Measurements from ENCODE around the gene SKAP1. TPM values are rescaled to one million over a fixed set of nuclear protein-coding genes. Genes with fewer than 3 reads are reported as not detected.

The SKAP1 gene
- total and polyA plus RNA-seq, 12 donors = 3.2 to 117 (median 10.7) TPM

DNA sequence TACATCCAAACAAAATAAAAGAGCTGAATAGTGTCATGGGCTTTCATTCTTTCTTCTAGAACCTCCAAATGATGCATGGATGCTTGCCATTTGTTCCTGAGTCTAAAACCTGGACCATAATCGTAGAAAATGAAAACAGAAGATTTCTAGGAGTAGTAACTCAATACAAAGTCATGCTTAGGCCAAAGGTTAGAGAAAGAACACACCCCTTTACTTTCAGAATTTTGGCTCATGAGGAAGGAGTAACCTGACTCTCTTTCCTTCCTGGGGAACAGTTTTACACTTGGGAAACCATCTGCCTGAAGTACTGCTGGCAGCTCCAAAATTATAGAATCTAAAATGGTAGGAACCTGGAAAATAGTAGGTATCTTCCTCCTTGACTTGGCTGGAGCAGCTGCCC lies 185.2 kb downstream of the SKAP1 start:
- Histone ChIP-seq H3K4me1 (replicated peaks in 1 of 2) (peaks cover 2 to 39% of the 10 kb centered on the region in 2 donors), H3K36me3 (replicated peaks in 1 of 2) (no peaks in the 10 kb centered on the region), H3K27ac (peak overlapping the region in 1 of 5 donors; percentile 20), H3K4me3 (no peak overlapping the region), H3K9me3 (replicated peaks in 1 of 3) (no peaks in the 10 kb centered on the region), H3K27me3 (no peaks in the 10 kb centered on the region)
- no peak for DNase-seq
- no peak for TF ChIP-seq POLR2A (IDR thresholded peaks at IDR 0.05)
- TF ChIP-seq, protein P1, sequence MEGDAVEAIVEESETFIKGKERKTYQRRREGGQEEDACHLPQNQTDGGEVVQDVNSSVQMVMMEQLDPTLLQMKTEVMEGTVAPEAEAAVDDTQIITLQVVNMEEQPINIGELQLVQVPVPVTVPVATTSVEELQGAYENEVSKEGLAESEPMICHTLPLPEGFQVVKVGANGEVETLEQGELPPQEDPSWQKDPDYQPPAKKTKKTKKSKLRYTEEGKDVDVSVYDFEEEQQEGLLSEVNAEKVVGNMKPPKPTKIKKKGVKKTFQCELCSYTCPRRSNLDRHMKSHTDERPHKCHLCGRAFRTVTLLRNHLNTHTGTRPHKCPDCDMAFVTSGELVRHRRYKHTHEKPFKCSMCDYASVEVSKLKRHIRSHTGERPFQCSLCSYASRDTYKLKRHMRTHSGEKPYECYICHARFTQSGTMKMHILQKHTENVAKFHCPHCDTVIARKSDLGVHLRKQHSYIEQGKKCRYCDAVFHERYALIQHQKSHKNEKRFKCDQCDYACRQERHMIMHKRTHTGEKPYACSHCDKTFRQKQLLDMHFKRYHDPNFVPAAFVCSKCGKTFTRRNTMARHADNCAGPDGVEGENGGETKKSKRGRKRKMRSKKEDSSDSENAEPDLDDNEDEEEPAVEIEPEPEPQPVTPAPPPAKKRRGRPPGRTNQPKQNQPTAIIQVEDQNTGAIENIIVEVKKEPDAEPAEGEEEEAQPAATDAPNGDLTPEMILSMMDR (IDR thresholded peaks at IDR 0.05) = no peak
- intact Hi-C loops (cut with DNase I) = no loop called here
- 64 to 85% (median 73%) methylated on average over 1 of the region's 1 CpG for WGBS, 4 donors

DNA sequence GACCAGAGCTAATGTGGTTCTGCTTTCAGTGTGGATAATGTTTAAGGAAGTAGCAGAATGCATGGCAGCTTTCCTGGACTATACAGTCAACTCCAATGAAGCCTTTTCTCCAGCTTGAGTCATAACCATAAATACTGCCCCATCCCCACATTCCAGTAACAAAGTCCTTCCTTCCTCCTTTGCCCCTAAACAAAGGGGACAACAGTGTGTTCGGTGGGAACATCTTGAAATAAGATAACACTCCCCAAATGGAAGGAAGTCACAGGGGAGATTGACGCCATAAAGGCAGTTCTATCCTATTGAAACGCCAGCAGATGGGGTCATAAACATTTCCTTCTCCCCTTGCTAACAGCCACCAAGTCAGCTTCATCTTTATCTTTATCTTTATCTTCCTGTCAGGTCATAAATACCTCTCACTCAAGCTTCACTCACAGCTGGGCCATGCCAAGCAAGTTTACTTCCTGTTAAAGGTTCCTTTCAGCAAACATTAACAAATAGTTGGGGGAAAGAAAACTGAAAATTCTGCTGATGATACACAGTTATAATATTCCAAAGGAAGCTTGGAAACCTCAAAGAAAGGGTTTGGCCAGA lies 185.8 kb downstream of the SKAP1 start:
- WGBS, 4 donors = 59 to 71% (median 64%) methylated on average over 3 of the region's 3 CpGs
- Histone ChIP-seq H3K27me3 (no peaks in the 10 kb centered on the region), H3K4me1 (replicated peaks in 1 of 2) (peaks cover 2 to 41% of the 10 kb centered on the region in 2 donors), H3K36me3 (replicated peaks in 1 of 2) (no peaks in the 10 kb centered on the region), H3K27ac (peak overlapping the region in 3 of 5 donors; percentile 20 to 33 (median 25)), H3K9me3 (replicated peaks in 1 of 3) (no peaks in the 10 kb centered on the region), H3K4me3 (no peak overlapping the region)
- no peak for TF ChIP-seq POLR2A (IDR thresholded peaks at IDR 0.05)
- peak in 2 of 7 donors; percentile 12 to 13 for DNase-seq
- intact Hi-C loops (cut with DNase I) = no loop called here

DNA sequence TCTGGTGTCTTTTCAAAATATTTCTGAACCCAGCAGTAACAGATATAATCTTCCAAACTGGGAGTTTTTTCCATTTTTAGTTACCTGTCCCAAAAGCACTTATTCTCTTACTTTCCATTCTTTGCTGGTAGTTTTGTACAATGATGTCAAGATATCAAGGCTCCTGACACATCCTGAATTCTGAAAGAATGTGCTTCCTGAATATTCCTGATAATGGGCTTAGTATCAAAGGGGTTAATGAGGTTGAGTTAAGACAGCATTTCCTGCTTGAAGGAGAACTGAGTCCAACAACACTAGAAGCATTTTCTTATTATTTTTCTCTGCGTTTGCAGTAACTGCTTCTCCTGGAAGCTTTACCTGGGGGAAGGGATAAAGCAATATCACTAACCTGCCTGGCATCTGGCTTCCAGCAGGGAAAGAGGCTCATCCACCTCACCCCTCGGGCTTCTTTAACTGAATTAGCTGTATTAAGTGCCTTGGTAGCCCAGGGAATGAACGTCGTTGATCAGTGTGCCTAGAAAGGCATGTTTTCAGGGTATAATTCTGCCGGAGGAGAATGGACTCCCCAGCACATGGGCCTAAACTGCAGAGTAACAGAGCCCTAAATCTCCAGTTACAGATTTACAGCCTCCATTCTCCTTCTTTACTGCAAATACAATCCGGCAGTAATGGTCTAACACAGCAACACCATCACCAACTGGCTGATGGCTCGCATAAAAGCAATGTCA lies 188.1 kb downstream of the SKAP1 start:
- Histone ChIP-seq H3K4me1 (replicated peaks in 1 of 2) (peaks cover 2 to 41% of the 10 kb centered on the region in 2 donors), H3K27ac (peak overlapping the region in 2 of 5 donors; percentile 46 to 48), H3K27me3 (no peaks in the 10 kb centered on the region), H3K36me3 (replicated peaks in 1 of 2) (no peaks in the 10 kb centered on the region), H3K9me3 (replicated peaks in 1 of 3) (no peaks in the 10 kb centered on the region), H3K4me3 (no peak overlapping the region)
- TF ChIP-seq POLR2A (IDR thresholded peaks at IDR 0.05) = no peak
- TF ChIP-seq, protein P1 (IDR thresholded peaks at IDR 0.05) = no peak
- no peak for DNase-seq
- intact Hi-C loops (cut with DNase I) = no loop called here
- WGBS, 4 donors = 58 to 80% (median 74%) methylated on average over 7 of the region's 7 CpGs

DNA sequence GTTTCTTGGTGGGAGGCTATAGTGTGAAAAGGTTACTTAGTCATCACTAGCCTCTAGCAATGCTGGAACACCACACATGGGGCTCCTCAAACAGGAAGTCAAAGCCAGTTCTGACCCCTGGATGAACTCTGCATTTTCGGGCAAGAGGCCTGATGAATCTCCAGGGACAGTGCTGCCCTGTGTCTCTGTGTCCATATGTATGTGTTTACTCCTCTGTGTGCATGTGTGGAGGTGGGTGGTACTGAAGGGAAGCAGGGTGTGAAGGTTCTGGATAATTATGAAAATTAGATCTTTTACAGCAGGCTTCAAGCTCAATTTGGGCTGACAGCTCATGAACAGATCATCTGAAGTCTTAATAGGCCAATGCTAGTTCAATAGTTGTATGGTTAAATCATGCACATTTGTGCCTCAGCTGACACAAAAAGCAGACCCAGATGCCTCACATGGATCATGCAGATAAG lies 188.9 kb downstream of the SKAP1 start:
- intact Hi-C loops (cut with DNase I) = no loop called here
- no peaks in the 10 kb centered on the region for H3K36me3 ChIP-seq (replicated peaks in 1 of 2)
- H3K27me3 ChIP-seq = no peaks in the 10 kb centered on the region
- no peak overlapping the region for H3K4me3 ChIP-seq
- peak; percentile 24 to 72 (median 45) for DNase-seq
- H3K27ac ChIP-seq = peak overlapping the region in 2 of 5 donors; percentile 46 to 48
- H3K4me1 ChIP-seq (replicated peaks in 1 of 2) = peaks cover 2 to 41% of the 10 kb centered on the region in 2 donors
- WGBS, 4 donors = 25 to 35% (median 27%) methylated on average over 1 of the region's 1 CpG; no CpG with 5 or more reads in 1 of the 4 donors
- TF ChIP-seq POLR2A (IDR thresholded peaks at IDR 0.05) = no peak
- TF ChIP-seq, protein P1 (IDR thresholded peaks at IDR 0.05) = no peak
- no peaks in the 10 kb centered on the region for H3K9me3 ChIP-seq (replicated peaks in 1 of 3)
